Measurements from ENCODE around the gene TCEAL3.

TCEAL3 gene, protein sequence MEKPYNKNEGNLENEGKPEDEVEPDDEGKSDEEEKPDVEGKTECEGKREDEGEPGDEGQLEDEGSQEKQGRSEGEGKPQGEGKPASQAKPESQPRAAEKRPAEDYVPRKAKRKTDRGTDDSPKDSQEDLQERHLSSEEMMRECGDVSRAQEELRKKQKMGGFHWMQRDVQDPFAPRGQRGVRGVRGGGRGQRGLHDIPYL

DNA sequence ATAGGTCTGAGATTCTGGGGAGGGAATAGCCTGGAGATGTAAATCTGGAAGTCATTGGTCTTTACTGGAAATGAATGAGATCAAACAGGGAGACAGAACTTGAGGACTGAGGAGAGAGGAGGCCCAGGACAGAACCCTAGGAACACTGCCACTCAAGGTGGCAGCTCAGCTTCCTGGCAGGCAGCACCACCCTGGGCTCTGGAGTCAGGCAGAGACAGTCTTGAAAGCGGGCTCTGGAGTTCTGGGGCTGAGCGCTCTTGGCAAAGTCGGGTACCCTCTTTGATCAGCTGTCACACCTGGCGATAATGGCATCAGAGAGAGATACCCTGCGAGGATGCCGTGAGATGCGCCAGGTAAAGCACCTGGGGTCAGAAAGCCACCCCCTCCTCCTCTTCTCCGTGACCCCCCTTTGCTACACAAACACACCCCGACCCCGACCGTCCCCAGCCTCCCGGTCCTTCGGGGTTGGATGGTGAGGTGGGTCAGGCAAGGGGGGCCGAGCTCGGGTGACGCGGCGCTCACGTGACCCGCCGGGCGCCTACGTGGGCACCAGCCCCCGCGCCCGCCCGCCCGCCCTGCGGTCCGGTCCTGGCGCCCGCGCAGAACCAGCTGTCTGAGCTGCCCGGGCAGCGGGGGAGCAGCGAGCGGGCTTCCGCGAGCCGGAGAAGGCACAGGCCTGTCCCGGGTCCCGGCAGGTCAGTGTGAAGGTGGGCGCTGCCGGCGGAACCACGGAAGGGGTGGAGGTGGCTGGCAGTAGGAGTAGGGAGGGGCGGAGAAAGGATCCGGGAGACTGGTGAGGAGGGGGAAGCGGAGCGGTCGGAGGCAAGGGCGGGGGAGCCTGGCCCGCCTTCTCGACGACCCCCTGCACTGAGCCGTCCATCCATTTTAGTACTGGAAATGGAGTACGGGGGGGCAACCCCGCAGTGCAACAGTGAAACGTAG is at the start of gene TCEAL3:
Gene TCEAL3, plus strand, starts transcription at position 600 of the 942 bp plus-strand sequence. CDS start 1,102 bp downstream, outside the sequence.
- TF ChIP-seq GATA2 (IDR thresholded peaks at IDR 0.05; ENCODE audit: low read depth, low read length) (no peak), GATA3 (IDR thresholded peaks at IDR 0.05; ENCODE audit: low read depth, low read length) (no peak)

GRCh38 chrX:103560256-103560655 is 47.5 kb upstream of the TCEAL3 start:
- TF ChIP-seq GATA2 (IDR thresholded peaks at IDR 0.05; ENCODE audit: low read depth, low read length) (no peak), GATA3 (IDR thresholded peaks at IDR 0.05; ENCODE audit: low read depth, low read length) (no peak)

GRCh38 chrX:103562801-103563200 is 45.0 kb upstream of the TCEAL3 start:
- TF ChIP-seq GATA3 (IDR thresholded peaks at IDR 0.05; ENCODE audit: low read depth, low read length) (no peak), GATA2 (IDR thresholded peaks at IDR 0.05; ENCODE audit: low read depth, low read length) (no peak)

DNA sequence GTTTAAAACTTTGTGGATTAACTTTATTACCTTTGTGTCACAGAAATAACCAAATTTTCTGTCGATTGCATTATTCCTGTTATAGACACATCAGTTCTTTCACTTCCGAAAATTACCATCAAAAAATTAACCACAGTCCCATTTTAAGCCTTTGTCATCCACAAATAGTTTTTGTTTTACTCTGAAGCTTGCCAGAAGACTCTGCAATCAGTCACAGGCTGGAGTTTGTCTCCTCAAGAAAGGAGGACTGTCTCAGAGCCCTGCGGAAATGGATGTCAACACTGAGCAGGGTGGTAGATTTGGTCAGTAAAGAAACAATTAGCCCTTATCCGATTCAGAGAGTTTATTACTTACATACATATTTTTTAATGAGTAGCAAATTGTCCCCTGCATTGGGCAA is 42.6 kb upstream of the TCEAL3 start:
- TF ChIP-seq GATA2 (IDR thresholded peaks at IDR 0.05; ENCODE audit: low read depth, low read length) (no peak), GATA3 (IDR thresholded peaks at IDR 0.05; ENCODE audit: low read depth, low read length) (no peak)

DNA sequence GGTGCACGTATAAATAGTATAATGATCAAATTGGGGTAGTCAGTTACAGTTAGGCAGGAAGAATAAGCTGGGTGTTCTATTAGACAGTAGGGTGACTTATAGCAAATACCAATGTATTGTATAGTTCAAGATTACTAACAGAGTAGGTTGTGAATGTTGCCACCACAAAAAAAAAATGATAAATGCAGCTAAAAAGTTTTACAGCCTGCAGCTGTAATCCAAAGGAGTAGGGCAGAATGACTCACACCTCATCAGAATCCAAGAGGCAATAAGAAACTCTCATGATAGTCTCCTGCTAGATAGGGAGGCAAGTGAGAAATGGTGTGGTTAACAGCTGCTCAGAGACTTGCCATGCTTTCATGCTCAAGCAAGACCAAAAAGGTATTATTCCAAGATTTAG is 42.0 kb upstream of the TCEAL3 start:
- TF ChIP-seq GATA3 (IDR thresholded peaks at IDR 0.05; ENCODE audit: low read depth, low read length) (no peak), GATA2 (IDR thresholded peaks at IDR 0.05; ENCODE audit: low read depth, low read length) (no peak)

DNA sequence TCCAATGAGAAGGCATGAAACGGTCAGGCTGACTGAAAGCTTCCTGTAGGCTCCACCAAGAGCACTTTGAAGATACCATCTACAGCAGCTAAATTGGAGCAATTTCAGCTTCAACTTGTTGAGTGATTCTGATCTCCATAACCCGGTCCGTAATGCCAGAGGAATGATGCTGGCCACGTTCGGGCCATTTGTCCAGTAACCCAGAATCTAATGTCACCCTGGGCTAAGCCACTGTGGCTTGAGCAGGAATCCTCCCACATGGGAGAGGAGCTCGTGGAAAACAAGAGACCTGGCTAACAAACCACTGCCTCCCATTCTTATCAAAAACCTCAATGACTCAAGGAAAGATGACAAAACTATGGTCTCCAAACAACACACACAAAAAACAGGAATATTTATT is 36.6 kb upstream of the TCEAL3 start:
- TF ChIP-seq GATA3 (IDR thresholded peaks at IDR 0.05; ENCODE audit: low read depth, low read length) (no peak), GATA2 (IDR thresholded peaks at IDR 0.05; ENCODE audit: low read depth, low read length) (no peak)

DNA sequence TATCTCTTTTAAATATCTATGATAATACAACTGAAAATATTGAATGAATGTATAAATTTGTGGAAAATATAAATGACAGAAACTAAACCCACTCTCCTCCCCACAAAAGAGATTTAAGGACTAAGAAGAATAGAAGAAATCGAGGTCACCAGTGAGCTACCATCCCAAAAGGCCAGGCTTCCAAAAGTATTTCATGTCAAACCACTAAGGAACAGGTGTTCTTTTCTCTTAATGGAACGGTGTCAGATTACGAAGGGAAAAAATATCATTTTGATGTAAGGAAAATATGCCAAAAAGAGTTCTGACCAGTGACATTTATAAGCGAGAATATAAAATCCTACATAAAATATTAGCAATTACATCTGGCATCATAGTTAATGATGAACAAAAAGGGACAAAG is 36.0 kb upstream of the TCEAL3 start:
- TF ChIP-seq GATA3 (IDR thresholded peaks at IDR 0.05; ENCODE audit: low read depth, low read length) = no peak
- no peak for TF ChIP-seq GATA2 (IDR thresholded peaks at IDR 0.05; ENCODE audit: low read depth, low read length)

DNA sequence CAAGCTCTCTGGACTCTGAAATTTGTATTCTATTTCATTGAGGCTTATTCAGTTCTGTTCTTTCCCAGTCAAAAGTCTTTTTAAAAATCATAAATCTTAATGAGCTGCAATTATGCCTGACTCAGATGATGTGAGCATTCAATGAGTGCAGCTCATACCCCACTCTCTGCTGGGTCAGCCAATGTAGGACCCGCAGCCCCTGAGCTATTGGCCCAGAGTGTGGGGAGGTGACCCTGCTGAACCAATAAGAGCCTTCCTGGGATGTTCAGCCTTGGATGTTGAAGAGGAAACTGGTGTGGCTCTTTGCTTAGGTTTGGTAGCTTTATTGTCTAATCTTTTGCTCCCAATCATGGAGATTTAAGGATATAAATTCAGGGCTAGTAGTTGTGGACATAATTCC is 34.6 kb upstream of the TCEAL3 start:
- no peak for TF ChIP-seq GATA3 (IDR thresholded peaks at IDR 0.05; ENCODE audit: low read depth, low read length)
- TF ChIP-seq GATA2 (IDR thresholded peaks at IDR 0.05; ENCODE audit: low read depth, low read length) = no peak

DNA sequence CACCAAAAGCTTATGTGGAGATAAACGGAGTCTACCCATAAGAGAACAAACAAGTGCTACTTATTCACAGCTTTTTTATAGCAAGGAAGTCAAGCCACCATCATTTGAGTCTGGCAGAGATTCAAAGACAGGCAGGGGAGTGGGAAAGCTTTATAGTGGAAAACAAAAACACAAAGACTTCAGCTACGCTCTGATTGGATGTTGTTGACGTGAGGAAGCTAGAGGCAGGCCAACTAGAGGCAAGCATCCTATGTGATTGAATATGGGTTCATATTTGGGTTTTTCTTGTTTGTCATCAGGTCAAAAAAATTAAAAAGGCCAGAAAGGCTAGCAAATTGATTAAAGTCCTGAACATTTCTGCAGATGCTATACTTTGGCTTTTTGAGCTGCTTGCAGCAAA is 23.2 kb upstream of the TCEAL3 start:
- TF ChIP-seq GATA3 (IDR thresholded peaks at IDR 0.05; ENCODE audit: low read depth, low read length) (no peak), GATA2 (IDR thresholded peaks at IDR 0.05; ENCODE audit: low read depth, low read length) (no peak)

GRCh38 chrX:103585411-103586313 is 22.1 kb upstream of the TCEAL3 start, which contains the start of gene TCEAL4:
TCEAL4 (plus strand) TSS chrX:103585515; CDS start chrX:103586676, 1,161 bp downstream.
- TF ChIP-seq GATA2 (IDR thresholded peaks at IDR 0.05; ENCODE audit: low read depth, low read length) (no peak), GATA3 (IDR thresholded peaks at IDR 0.05; ENCODE audit: low read depth, low read length) (no peak)

DNA sequence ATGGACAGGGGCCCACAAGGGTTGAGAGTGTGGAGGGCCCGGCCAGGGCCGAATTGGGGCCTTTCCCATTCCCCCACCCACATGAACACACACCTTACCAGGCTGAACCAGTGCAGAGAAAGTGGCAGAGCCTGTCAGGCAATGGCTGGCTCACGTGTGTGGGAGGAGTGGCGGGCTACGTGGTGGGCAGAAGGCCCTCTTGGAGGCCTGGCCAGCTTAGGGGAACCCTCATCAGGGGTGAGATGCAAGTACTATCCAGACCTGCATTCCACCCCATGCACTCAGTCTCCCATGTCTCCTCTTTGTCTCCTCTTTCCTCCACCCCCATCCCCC is 21.5 kb upstream of the TCEAL3 start:
- no peak for TF ChIP-seq GATA3 (IDR thresholded peaks at IDR 0.05; ENCODE audit: low read depth, low read length)
- TF ChIP-seq GATA2 (IDR thresholded peaks at IDR 0.05; ENCODE audit: low read depth, low read length) = no peak

GRCh38 chrX:103586659-103587058 is 21.1 kb upstream of the TCEAL3 start:
- no peak for TF ChIP-seq GATA2 (IDR thresholded peaks at IDR 0.05; ENCODE audit: low read depth, low read length)
- TF ChIP-seq GATA3 (IDR thresholded peaks at IDR 0.05; ENCODE audit: low read depth, low read length) = no peak

DNA sequence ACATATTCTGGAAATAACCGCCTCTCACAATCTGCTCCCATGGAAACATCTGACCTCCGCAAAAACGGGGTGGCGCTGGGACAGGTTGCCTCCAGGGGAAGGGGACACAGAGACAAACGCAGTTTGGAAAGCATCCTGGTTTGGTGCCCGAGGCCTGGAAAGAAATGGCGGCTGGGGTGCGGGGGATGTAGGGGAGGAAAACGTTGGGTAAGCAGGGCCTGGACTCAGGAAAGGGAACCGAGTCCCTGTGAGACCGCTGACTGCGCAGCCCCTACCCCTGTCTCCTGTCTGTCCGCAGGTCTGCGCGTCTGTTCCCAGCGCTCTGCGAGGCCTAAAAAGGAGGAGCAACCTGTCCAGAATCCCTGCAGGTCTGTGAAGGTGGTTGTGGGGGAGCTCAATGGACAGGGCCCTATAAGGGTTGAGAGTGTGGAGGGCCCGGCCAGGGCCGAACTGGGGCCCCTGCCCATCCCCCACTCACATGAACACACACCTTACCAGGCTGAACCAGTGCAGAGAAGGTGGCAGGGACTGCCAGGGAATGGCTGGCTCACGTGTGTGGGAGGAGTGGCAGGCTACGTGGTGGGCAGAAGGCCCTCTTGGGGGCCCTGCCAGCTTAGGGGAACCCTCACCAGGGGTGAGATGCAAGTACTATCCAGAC is 672 bp downstream of the TCEAL3 start:
- TF ChIP-seq GATA2 (IDR thresholded peaks at IDR 0.05; ENCODE audit: low read depth, low read length) (no peak), GATA3 (IDR thresholded peaks at IDR 0.05; ENCODE audit: low read depth, low read length) (no peak)

Measured in SH-SY5Y (cell line).